HG02642 (cell line): ENCODE measurements around the gene DNMT1.

Experiments
- ATAC-seq: cut with Tn5 transposase; IDR thresholded peaks from one replicate; pipeline ENCODE4 v1.9.1; 2021; ENCODE audit warnings: mild to moderate bottlenecking; ENCODE audit not compliant: unreplicated experiment, poor library complexity

The DNMT1 gene

DNA sequence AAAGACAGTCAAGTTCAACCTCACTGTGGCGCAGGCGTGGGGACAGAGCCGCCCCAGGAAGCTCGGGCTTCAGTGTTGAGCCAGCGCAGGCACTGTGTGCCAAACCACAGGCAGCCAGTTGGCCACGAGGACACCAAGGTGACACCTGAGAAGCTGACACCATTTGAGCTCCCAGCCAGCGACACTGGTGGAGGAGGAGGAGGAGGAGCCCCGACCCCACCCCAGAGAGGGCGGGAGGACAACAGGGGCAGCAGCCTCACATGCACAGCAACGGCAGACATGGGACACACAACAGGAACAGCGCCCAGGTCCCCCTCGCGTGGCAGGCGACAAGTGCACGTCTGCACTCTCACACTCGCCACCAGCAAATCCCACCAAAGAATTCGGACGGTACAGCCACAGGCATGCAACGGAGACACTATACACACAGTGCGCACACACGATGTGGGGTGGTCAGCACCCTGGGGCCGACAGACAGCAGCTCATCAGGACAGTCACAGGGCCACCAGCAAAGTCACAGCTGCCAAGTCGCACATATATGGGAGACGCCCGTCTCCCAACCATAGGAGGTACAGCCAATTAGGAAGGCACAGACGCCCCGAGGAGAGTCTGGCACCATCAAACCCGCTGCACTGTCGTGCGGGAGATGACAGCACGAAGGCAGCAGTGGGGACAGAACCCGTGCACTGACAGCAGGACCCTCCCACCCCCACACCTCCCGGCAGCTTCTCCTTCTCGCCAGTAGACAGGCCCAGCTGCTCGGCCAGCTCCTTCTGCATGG lies 78.5 kb downstream of the DNMT1 start:
- no peak for ATAC-seq

DNA sequence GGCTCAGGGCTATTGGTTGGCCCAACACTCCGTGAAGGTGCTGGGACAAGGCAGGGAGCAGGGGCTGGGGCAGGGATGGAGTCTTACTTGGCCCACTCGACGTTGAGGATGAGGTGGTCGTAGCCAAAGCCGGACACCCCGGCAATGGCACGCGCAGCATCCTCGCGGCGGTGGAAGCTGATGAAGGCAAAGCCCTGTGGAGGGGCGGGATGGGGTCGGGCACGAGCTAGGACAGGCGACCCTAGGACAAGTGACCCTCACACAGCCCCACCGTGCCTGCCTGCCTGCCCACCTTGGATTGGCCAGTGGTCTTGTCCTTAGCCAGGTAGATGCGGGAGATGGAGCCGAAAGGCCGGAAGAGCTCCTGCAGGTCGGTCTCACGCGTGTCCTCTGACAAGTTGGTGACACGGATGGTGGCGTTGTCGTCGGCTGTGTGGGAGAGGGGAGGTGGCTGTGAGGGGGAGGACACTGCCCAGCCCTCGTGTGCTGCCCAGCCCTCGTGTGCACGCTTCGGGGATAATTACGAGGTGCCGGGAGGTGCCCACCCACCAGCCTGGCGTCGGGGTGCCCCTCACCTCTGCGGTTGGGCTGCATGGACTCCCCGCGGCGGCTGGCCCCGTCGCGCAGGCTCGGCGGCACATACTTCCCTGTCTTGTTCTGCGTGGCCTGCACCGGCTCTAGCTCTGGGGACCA lies 79.2 kb downstream of the DNMT1 start:
- no peak for ATAC-seq

GRCh38 chr19:10114651-10115391 lies 79.9 kb downstream of the DNMT1 start:
- ATAC-seq: no peak

DNA sequence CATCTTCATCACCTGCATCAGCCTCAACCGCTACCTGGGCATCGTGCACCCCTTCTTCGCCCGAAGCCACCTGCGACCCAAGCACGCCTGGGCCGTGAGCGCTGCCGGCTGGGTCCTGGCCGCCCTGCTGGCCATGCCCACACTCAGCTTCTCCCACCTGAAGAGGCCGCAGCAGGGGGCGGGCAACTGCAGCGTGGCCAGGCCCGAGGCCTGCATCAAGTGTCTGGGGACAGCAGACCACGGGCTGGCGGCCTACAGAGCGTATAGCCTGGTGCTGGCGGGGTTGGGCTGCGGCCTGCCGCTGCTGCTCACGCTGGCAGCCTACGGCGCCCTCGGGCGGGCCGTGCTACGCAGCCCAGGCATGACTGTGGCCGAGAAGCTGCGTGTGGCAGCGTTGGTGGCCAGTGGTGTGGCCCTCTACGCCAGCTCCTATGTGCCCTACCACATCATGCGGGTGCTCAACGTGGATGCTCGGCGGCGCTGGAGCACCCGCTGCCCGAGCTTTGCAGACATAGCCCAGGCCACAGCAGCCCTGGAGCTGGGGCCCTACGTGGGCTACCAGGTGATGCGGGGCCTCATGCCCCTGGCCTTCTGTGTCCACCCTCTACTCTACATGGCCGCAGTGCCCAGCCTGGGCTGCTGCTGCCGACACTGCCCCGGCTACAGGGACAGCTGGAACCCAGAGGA lies 80.6 kb downstream of the DNMT1 start:
- ATAC-seq: no peak

DNA sequence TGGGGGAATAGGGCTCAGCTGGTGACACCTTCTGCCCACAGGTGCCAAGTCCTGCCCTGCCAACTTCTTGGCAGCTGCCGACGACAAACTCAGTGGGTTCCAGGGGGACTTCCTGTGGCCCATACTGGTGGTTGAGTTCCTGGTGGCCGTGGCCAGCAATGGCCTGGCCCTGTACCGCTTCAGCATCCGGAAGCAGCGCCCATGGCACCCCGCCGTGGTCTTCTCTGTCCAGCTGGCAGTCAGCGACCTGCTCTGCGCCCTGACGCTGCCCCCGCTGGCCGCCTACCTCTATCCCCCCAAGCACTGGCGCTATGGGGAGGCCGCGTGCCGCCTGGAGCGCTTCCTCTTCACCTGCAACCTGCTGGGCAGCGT lies 81.2 kb downstream of the DNMT1 start:
- ATAC-seq: no peak

GRCh38 chr19:10112895-10113591 lies 81.7 kb downstream of the DNMT1 start:
- ATAC-seq: peak; percentile 31

- ATAC-seq: no peak
Measured at GRCh38 chr19:10112037-10112761, 82.6 kb downstream of the DNMT1 start.

DNA sequence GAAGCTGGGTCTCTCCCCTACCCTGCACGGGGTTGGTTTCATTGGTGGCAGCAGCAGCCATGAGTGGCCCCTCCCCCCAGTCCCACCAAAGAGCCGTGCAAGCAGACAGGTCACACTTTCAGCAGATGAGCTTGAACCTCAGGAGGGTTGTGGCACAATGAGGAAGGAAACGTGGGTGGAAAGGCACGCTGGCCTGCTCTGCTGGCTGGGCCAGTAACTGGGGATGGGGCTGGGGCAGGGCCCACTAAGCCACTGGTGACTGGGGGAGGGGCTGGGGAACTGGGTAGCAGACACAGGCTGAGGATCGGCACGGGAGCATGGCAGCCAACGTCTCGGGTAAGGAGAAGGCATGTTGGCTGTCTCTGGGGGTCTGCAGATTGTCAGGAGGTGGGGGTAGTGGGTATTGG lies 83.3 kb downstream of the DNMT1 start, which contains the start of gene P2RY11:
P2RY11 (plus strand) TSS at position 289 of the 407 bp plus-strand sequence; CDS start at position 318, 29 bp downstream.
- no peak for ATAC-seq

- ATAC-seq: no peak
Measured at GRCh38 chr19:10110972-10111317, 83.8 kb downstream of the DNMT1 start.

- no peak for ATAC-seq
Measured at GRCh38 chr19:10110076-10110971, 84.4 kb downstream of the DNMT1 start.

- ATAC-seq: no peak
Measured at GRCh38 chr19:10109528-10109927, 85.2 kb downstream of the DNMT1 start.

DNA sequence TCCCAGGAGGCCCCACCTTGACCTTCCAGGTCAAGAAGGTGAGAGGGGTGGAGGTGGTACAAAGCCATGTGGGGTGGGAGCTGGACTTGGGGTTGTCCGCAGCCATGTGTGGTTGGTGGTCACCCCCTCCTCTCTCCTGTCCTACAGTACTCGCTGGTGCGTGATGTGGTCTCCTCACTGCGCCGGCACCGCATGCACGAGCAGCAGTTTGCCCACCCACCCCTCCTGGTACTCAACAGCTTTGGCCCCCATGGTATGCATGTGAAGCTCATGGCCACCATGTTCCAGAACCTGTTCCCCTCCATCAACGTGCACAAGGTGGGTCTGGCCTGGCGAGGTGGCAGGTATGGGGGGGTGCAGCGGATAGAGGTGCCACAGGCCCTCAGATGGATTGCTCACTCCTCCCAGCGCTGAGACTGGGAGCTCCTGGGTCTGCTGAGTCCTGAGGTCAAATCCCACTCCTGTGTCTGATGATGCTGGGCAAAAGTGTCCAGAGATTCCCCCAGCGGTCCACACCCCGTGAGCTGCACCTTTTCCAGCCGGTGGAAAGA lies 86.9 kb downstream of the DNMT1 start:
- no peak for ATAC-seq

- no peak for ATAC-seq
Measured at GRCh38 chr19:10107254-10107653, 87.5 kb downstream of the DNMT1 start.

- ATAC-seq: peak; percentile 67
Measured at GRCh38 chr19:10106100-10106936, 88.4 kb downstream of the DNMT1 start, which contains the start of gene PPAN. Gene PPAN (plus strand): TSS chr19:10106362. CDS start chr19:10106395, 33 bp downstream.

- peak; percentile 27 for ATAC-seq
Measured at GRCh38 chr19:10105509-10106099, 89.1 kb downstream of the DNMT1 start.

DNA sequence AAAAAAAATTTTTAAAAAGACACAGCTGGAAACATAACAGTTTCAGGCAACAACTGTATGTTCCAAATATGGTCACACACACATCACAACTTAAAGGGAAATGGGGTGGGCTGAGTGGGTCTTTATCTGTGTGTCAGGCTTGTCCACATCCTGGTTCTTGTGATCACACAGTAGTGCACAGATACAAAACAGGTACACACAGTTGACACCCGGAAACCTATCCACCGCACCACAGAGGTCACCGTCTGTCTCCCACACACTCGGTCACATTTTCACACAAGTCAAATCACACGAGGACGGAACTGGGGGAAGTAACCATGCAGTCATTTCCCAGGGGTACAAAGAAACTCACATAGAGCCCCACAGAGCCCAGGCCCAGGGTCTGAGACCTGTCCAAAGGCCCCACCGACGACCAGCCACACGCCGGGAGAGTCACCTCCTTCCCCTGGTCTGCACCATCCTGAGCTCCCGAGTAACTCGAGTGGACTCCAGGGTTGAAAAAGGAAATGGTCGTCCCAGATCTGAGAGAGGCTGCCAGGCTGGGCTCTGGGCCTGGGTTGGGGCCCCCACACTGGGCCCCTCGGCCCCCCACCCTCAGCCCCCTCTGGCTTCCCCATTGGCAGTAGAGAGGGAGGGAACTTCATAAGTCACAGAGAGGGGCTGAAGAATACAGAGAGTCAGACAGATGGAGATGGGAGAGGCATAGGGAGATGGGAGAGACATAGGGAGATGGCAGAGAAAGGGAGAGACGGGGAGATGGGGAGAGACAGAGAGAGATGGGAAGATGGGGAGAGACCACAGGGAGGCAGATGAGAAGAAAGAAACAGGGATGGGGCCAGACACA lies 89.9 kb downstream of the DNMT1 start:
- peak; percentile 35 for ATAC-seq
